Right cardiac atrium (tissue), 5 donors: ENCODE data around the gene CCR5AS.

Experiments used
- ATAC-seq, 2 donors: fragments of 200-7000 bp; cut with Tn5 transposase; one replicate each; pipeline versions ENCODE4 v1.8.0 to v1.9.1; 2020; ENCODE audit warnings: moderate library complexity in 2 of 2, mild to moderate bottlenecking in 1 of 2
- DNase-seq, 3 donors: peaks; one replicate each; pipeline ENCODE4 v3.0.0-alpha.2; 2020
- H3K27ac ChIP-seq: one replicate; pipeline ENCODE4 v1.5.1; 2013; ENCODE audit warnings: mild to moderate bottlenecking, low read length, control low read depth, moderate library complexity
- H3K27me3 ChIP-seq: one replicate; pipeline ENCODE4 v1.6.1; 2013; ENCODE audit not compliant: control insufficient read depth, insufficient read depth
- H3K4me1 ChIP-seq: one replicate; pipeline ENCODE4 v1.6.1; 2013; ENCODE audit warnings: low read length; ENCODE audit not compliant: control insufficient read depth, insufficient read depth
- H3K4me3 ChIP-seq: one replicate; pipeline ENCODE4 v1.5.1; 2013; ENCODE audit warnings: low read length, control low read depth
- H3K9me3 ChIP-seq: one replicate; pipeline ENCODE4 v1.6.1; 2013; ENCODE audit warnings: low read length; ENCODE audit not compliant: control insufficient read depth
- WGBS: extraction: QIAGEN DNeasy Blood & Tissue Kit; methylation state at CpG from one replicate; pipeline ENCODE4 v1.1.7; 2013; 5-methylcytosine and 5-hydroxymethylcytosine counted together
- intact Hi-C, 4 donors: fragments of 100-400 bp; cut with DNase I; formaldehyde crosslinking; loops; one replicate each; pipeline versions ENCODE4 v1.11.0 to v1.14.0; 2022 to 2023
- donor health status: healthy with polysubstance abuse.
- donor health status: DM: no; HTN: yes; CAD: no.
- donor health status: DM: no; HTN: no; CAD: no.
- donor health status: DM: no; HTN: yes; CAD: no; lungs with severe emphysema.
- donor health status: DM: yes; HTN: yes; CAD: no.

The CCR5AS gene

GRCh38 chr3:46406788-46407611 lies at the start of gene CCR5AS, which contains the start of gene CCRL2:
CCR5AS (minus strand) TSS chr3:46407066.
CCRL2 (plus strand) TSS chr3:46407259; CDS start chr3:46408080, 821 bp downstream.
- 36% methylated on average over 20 of the region's 20 CpGs for WGBS
- ATAC-seq (peak; percentile 86 to 94), DNase-seq (peak; percentile 72 to 79 (median 75))
- Histone ChIP-seq H3K9me3 (no peaks in the 10 kb centered on the region), H3K27me3 (no peaks in the 10 kb centered on the region), H3K27ac (peak within 1 kb of the TSS; percentile 81), H3K4me3 (peak within 1 kb of the TSS; percentile 42), H3K4me1 (peaks cover 11% of the 10 kb centered on the region)
- intact Hi-C loops = no loop called here

- Histone ChIP-seq H3K9me3 (no peaks in the 10 kb centered on the region), H3K4me3 (no peak overlapping the region), H3K4me1 (no peaks in the 10 kb centered on the region), H3K27me3 (no peaks in the 10 kb centered on the region), H3K27ac (no peak overlapping the region)
- no peak for DNase-seq
- 92% methylated on average over 14 of the region's 14 CpGs for WGBS
- no peak for ATAC-seq
- intact Hi-C loops = no loop called here
These were observed 49.3 kb upstream of the CCR5AS start for GRCh38 chr3:46456118-46456517.

GRCh38 chr3:46455231-46456115 lies 48.6 kb upstream of the CCR5AS start:
- no peak overlapping the region for H3K4me3 ChIP-seq
- ATAC-seq (no peak), DNase-seq (no peak)
- no peaks in the 10 kb centered on the region for H3K9me3 ChIP-seq
- no peak overlapping the region for H3K27ac ChIP-seq
- H3K4me1 ChIP-seq = no peaks in the 10 kb centered on the region
- intact Hi-C loops = no loop called here
- H3K27me3 ChIP-seq = no peaks in the 10 kb centered on the region
- 84% methylated on average over 21 of the region's 21 CpGs for WGBS

- no peak for DNase-seq
- intact Hi-C loops = no loop called here
These were observed 47.7 kb upstream of the CCR5AS start for GRCh38 chr3:46454606-46455005.

GRCh38 chr3:46454209-46454595 lies 47.3 kb upstream of the CCR5AS start:
- Histone ChIP-seq H3K27ac (no peak overlapping the region), H3K27me3 (no peaks in the 10 kb centered on the region), H3K4me3 (no peak overlapping the region), H3K9me3 (no peaks in the 10 kb centered on the region), H3K4me1 (no peaks in the 10 kb centered on the region)
- 52% methylated on average over 3 of the region's 3 CpGs for WGBS
- ATAC-seq (no peak), DNase-seq (no peak)
- intact Hi-C loops = no loop called here

More at GRCh38 chr3:46454606-46455005, 47.7 kb upstream of the CCR5AS start:
- Histone ChIP-seq H3K9me3 (no peaks in the 10 kb centered on the region), H3K4me1 (no peaks in the 10 kb centered on the region), H3K27me3 (no peaks in the 10 kb centered on the region), H3K4me3 (no peak overlapping the region), H3K27ac (no peak overlapping the region)
- 83% methylated on average over 7 of the region's 7 CpGs for WGBS
- no peak for ATAC-seq

GRCh38 chr3:46453526-46454208 lies 46.8 kb upstream of the CCR5AS start:
- no peaks in the 10 kb centered on the region for H3K27me3 ChIP-seq
- no peak overlapping the region for H3K4me3 ChIP-seq
- intact Hi-C loops = no loop called here
- ATAC-seq (no peak), DNase-seq (no peak)
- 75% methylated on average over 7 of the region's 7 CpGs for WGBS
- no peaks in the 10 kb centered on the region for H3K4me1 ChIP-seq
- no peaks in the 10 kb centered on the region for H3K9me3 ChIP-seq
- H3K27ac ChIP-seq = no peak overlapping the region

GRCh38 chr3:46449755-46450552 lies 43.1 kb upstream of the CCR5AS start:
- DNase-seq (no peak), ATAC-seq (no peak)
- H3K27ac ChIP-seq = no peak overlapping the region
- no peaks in the 10 kb centered on the region for H3K27me3 ChIP-seq
- intact Hi-C loops = no loop called here
- H3K4me3 ChIP-seq = no peak overlapping the region
- peaks cover 3% of the 10 kb centered on the region for H3K4me1 ChIP-seq
- 62% methylated on average over 14 of the region's 14 CpGs for WGBS
- H3K9me3 ChIP-seq = no peaks in the 10 kb centered on the region

GRCh38 chr3:46448721-46449120 lies 41.9 kb upstream of the CCR5AS start:
- peaks cover 3% of the 10 kb centered on the region for H3K4me1 ChIP-seq

GRCh38 chr3:46447228-46447985 lies 40.5 kb upstream of the CCR5AS start:
- WGBS = 47% methylated on average over 5 of the region's 5 CpGs
- Histone ChIP-seq H3K9me3 (no peaks in the 10 kb centered on the region), H3K4me3 (no peak overlapping the region), H3K27ac (no peak overlapping the region), H3K4me1 (peaks cover 3% of the 10 kb centered on the region), H3K27me3 (no peaks in the 10 kb centered on the region)
- intact Hi-C loops = no loop called here
- no peak for DNase-seq
- peak in 1 of 2 donors; percentile 46 for ATAC-seq

More at GRCh38 chr3:46448721-46449120, 41.9 kb upstream of the CCR5AS start:
- 96% methylated on average over 17 of the region's 17 CpGs for WGBS
- DNase-seq = no peak
- no peak overlapping the region for H3K27ac ChIP-seq
- no peak overlapping the region for H3K4me3 ChIP-seq
- no peaks in the 10 kb centered on the region for H3K27me3 ChIP-seq
- intact Hi-C loops = no loop called here
- no peaks in the 10 kb centered on the region for H3K9me3 ChIP-seq
- peak in 1 of 2 donors; percentile 15 for ATAC-seq
